ENCODE measurements around the gene MTG2. TPM values are rescaled to one million over a fixed set of nuclear protein-coding genes. Genes with fewer than 3 reads are reported as not detected.

Gene MTG2
- 26.6 to 33.0 TPM (median 27.9 TPM) in 3 replicates for total RNA-seq (2021)
- Bru-seq, nascent RNA: percentile 63 among the genes with signal in this experiment
- long read RNA-seq, experiment 1, partial matches to known transcripts: 21 of 56 reads
- long read RNA-seq, experiment 1, other reads (novel, unspliced or antisense): 28 of 56 reads
- long read RNA-seq, experiment 2, partial matches to known transcripts: 4 of 12 reads
- long read RNA-seq, experiment 2, other reads (novel, unspliced or antisense): 5 of 12 reads
- long read RNA-seq, experiment 3, transcript MTG2-201 (7 exons, 2,929 nt): major isoform, 11 of 24 reads
- long read RNA-seq, experiment 3, partial matches to known transcripts: 8 of 24 reads
- long read RNA-seq, experiment 3, other reads (novel, unspliced or antisense): 4 of 24 reads

GRCh38 chr20:62182469-62183425, at the start of gene MTG2:
MTG2 (plus strand) TSS chr20:62183028; CDS start chr20:62193421, 10,393 bp downstream.
- CTCF ChIA-PET: no interaction called here
- Mint-ChIP-seq H3K36me3 (peaks cover 4% of the 10 kb centered on the region), H3K9me3 (no peaks in the 10 kb centered on the region), H3K4me1 (peaks cover 16% of the 10 kb centered on the region), H3K4me3 (peak within 1 kb of the TSS; percentile 90), H3K27ac (peak within 1 kb of the TSS; percentile 92), H3K27me3 (ENCODE audit: low read depth) (no peaks in the 10 kb centered on the region; the same call in 1 of the 2 replicates)
- DNase-seq (ENCODE audit: low spot score) (peak; percentile 93), ATAC-seq (peak; percentile 96)
- POLR2A ChIA-PET: no interaction called here
- TF ChIP-seq TP53 (CRISPR knock-in tag; IDR thresholded peaks at IDR 0.05) (peak; percentile 88), GTF2I (CRISPR knock-in tag; conservative IDR thresholded peaks at IDR 0.05) (no peak), E2F1 (CRISPR knock-in tag; IDR thresholded peaks at IDR 0.05) (peak; percentile 59; the same call in 1 of the 2 replicates), AFF4 (CRISPR knock-in tag; IDR thresholded peaks at IDR 0.05; ENCODE audit: borderline replicate concordance) (0 out of 2 replicates have a peak, but pooled peaks have one; percentile 43), E2F5 (CRISPR knock-in tag; IDR thresholded peaks at IDR 0.05) (peak; percentile 68; the same call in 1 of the 2 replicates), ZNF416 (CRISPR knock-in tag; IDR thresholded peaks at IDR 0.05) (peak; percentile 69; the same call in 1 of the 2 replicates), CREB1 (CRISPR knock-in tag; IDR thresholded peaks at IDR 0.05) (peak; percentile 95), ATF1 (CRISPR knock-in tag; IDR thresholded peaks at IDR 0.05) (peak; percentile 55; the same call in 1 of the 2 replicates), ZNF232 (CRISPR knock-in tag; IDR thresholded peaks at IDR 0.05) (peak; percentile 75; the same call in 1 of the 2 replicates), CDX4 (CRISPR knock-in tag; IDR thresholded peaks at IDR 0.05; ENCODE audit: borderline replicate concordance) (no peak), NR2C2 (CRISPR knock-in tag; IDR thresholded peaks at IDR 0.05) (peak; percentile 73), ZNF317 (CRISPR knock-in tag; IDR thresholded peaks at IDR 0.05; ENCODE audit: borderline replicate concordance, low read depth) (no peak), ETV6 (CRISPR knock-in tag; IDR thresholded peaks at IDR 0.05) (peak; percentile 59; the same call in 1 of the 2 replicates), USF1 (CRISPR knock-in tag; IDR thresholded peaks at IDR 0.05) (no peak), TCF7 (CRISPR knock-in tag; IDR thresholded peaks at IDR 0.05; ENCODE audit: low read depth) (no peak), ZBTB43 (CRISPR knock-in tag; IDR thresholded peaks at IDR 0.05) (0 out of 2 replicates have a peak, but pooled peaks have one; percentile 42), IRF1 (CRISPR knock-in tag; IDR thresholded peaks at IDR 0.05) (0 out of 2 replicates have a peak, but pooled peaks have one; percentile 23), CTCF (IDR thresholded peaks at IDR 0.05) (no peak), NR1H2 (CRISPR knock-in tag; IDR thresholded peaks at IDR 0.05) (no peak), ZNF671 (CRISPR knock-in tag; IDR thresholded peaks at IDR 0.05) (no peak; the same call in 1 of the 2 replicates)

Data from WTC11 (cell line).